OCI-M2 (cell line): ENCODE measurements around the gene NEXN.
"Not testable (repeated sequence)": the region's sequence is repeated elsewhere in the genome, so short reads cannot be mapped to it uniquely, and the experiment has no call there.

Source experiments
- DNase-seq: peaks from one replicate; lab custom pipeline; 2025; ENCODE audit not compliant: unreplicated experiment; lab: John Stamatoyannopoulos, UW

NEXN gene

DNA sequence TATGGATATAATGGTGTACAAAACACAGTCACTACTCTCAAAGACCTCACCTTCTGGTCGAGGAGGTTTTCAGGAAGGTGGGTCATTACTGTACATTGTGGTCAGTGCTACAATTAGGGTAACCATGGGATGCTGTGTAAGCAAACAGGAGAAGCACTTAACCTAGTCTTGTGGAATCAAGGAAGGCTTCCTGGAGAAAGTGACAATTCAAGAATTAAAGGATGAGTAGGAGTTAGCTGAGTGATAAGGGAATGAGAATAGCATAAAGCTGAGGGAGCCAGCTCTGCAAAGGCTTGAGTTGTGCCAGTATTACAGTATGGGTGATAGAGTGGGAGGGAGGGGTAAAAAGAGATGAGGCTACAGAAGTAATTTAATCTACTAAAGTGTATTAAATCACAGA lies 17.2 kb downstream of the NEXN start:
- DNase-seq: no peak

DNA sequence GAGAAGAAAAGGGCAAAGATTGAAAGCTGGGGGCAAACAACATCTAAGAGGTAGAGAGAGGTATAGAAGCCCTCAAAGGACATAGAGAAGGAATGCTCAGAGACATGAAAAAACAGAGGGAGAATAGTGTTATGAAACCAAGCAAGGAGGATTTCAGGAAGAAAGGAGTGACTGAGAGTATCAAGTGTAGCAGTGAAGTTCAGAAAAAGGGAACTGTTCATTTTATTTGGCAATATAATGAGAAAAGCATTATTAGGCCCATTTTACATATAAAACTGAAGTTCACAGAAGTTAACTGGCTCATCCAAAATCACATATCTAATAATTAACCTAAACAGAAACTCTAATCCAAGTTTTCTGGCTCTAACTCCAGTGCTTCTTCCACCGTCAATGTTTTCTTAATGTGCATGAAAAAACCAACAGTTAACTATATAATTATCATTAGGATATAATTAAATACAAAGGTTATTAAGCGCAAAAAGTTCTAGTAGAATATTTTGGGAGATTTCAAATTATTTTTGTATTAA lies 17.7 kb downstream of the NEXN start:
- no peak for DNase-seq

GRCh38 chr1:77906624-77907023 lies 18.2 kb downstream of the NEXN start:
- no peak for DNase-seq

DNA sequence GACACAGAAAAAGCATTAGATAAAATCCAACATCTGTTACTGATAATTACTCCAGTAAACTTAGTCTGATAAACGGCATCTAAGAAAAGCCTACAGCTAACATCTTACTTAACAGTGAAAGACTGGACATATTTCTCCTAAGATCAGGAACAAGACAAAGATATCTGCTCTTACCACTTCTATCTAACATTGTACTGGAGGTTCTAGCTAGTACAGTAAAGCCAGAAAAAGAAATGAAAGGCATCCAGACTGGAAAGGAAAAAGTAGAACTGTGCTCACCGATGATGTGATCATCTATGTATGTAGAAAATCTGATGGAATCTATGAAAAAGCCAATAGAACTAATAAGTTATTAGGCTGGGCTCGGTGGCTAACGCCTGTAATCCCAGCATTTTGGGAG lies 21.7 kb downstream of the NEXN start:
- DNase-seq: no peak

- DNase-seq: not testable (repeated sequence)
Observed at GRCh38 chr1:77918918-77919317, 30.5 kb downstream of the NEXN start.

GRCh38 chr1:77925518-77925917 lies 37.1 kb downstream of the NEXN start:
- no peak for DNase-seq

DNA sequence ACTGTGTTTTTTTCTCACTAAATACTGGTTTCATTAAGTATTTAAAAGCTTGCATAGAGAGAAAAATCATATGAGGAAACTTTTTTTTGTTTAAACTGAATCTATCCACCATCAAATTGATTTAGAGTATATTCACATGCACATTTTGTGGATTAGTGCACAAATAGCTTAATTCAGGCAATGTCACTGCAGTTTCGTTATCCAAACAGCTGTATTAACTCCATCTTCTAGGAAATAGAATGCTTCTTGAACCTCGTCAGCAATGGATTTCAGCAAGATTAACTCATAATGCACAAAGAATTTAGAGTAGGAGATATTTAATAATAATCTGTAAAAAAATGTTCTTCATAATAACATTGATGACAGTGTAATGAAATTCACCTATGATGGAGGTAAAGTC lies 37.5 kb downstream of the NEXN start:
- no peak for DNase-seq

GRCh38 chr1:77926561-77927357 lies 38.3 kb downstream of the NEXN start:
- DNase-seq: no peak

GRCh38 chr1:77927414-77927813 lies 39.0 kb downstream of the NEXN start:
- no peak for DNase-seq

- no peak for DNase-seq
Observed at GRCh38 chr1:77929806-77930205, 41.4 kb downstream of the NEXN start.

- DNase-seq: no peak
Observed at GRCh38 chr1:77938651-77939050, 50.2 kb downstream of the NEXN start.

DNA sequence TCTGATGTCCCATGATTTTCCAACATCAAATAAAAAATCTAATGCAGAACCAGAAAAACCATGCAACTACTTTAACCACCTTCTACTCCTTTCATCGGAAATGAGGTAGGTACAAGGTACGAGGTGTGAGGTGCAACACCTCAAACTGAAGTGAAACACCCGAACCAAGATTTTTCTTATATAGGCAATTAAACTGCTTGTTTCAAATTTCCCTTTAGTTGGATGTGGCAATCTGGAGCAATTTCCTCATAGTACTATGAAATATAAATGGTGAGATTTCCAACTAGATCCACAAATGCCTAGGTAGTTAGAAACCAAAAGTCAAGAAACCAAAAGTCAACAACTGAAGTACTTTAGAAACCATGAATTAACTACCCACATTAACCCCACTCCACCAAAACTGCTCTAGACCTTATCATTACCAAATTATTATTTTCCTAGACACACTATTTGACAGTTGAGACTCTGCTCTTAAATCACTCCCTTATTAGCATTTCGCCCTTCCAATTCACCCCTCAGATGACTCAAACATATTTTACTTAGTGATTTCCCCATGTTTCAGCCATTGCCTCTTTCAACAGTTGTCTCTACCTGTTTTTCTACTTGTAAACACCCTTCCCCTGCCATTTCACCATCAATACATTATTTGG lies 52.6 kb downstream of the NEXN start:
- no peak for DNase-seq

DNA sequence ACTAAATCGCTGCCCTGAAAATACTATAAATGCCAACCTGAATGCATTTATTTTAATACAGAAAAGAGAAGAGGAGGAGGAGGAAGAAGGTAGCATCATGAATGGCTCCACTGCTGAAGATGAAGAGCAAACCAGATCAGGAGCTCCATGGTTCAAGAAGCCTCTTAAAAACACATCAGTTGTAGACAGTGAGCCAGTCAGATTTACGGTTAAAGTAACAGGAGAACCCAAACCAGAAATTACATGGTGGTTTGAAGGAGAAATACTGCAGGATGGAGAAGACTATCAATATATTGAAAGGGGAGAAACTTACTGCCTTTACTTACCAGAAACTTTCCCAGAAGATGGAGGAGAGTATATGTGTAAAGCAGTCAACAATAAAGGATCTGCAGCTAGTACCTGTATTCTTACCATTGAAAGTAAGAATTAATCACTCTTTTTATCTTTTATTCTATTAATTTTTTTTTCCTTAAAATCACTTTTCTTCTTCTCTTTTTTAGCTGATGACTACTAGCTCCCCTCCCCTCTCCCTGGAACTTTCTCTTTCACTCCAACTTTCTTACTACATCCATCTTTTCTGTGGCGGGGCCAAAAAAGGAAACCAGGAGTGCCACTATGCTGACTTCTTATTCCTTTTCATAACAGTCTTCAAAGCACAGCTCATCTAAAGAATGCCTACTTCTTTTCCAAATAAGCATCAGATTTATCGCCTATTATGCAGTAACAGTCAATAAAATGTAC lies 54.1 kb downstream of the NEXN start:
- DNase-seq: no peak

DNA sequence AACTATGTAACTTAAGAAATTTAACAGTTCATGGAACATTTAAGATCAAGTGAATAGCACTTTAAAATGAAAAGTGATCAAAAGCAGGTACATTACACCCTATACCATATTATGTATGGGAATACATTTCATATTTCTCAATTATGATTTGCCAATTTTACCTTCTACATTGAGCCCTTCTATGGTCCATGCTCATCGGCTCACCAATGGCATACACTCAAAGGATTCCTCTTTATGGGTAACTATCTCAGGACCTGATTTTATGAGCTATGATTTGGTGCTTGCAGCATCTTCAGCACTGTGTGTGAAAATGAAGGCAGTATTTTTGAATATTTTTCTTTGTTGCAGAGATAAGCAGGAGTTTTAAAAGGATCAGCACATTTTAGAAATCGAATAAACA lies 56.9 kb downstream of the NEXN start:
- no peak for DNase-seq

DNA sequence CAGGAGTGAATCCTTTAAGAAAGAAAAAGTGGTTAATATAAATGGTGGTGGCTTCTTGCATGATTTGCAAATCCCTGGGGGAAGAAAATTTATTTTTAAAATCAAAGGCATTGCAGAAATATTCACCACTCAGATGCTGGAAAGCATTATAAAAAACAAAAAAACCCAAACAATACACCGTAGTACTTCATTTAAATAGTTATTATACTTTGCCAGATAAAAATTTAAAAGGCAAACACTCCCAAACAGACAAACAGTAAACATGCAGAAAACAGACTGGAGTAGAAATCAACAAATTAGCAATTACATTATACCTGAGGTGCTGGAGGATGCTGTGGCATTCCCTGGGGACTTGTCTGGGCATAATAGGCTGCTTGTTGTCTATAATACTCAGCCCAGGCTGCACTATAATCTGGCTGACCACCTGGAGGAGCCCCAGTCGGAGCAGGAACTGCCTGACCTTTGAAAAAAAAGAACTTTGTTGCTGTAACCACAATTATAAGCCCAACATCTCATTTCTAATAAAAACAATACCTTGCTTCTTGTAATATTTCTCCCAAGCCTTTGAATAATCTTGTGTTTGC lies 60.5 kb downstream of the NEXN start:
- DNase-seq: no peak

GRCh38 chr1:77950873-77951272 lies 62.4 kb downstream of the NEXN start:
- DNase-seq: no peak

DNA sequence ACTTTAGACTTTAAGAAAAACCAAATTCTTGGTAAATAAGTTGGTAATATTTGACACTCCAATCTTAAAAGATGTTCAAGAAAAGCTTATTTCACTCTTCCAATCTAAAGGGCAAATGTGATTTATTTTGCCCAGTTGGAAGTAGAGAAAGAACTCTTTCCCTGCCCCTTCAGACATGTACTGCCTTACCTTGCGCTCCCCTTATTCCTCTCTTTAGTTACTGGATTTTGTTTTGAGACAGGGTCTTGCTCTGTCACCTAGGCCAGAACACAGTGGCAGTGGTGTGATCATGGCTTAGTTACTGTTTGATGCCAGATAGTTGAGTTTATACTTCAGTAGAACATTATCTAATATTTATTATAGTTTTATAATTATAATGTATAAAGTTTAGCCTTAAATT lies 62.9 kb downstream of the NEXN start:
- no peak for DNase-seq

- DNase-seq: no peak
Observed at GRCh38 chr1:77953907-77954306, 65.5 kb downstream of the NEXN start.

DNA sequence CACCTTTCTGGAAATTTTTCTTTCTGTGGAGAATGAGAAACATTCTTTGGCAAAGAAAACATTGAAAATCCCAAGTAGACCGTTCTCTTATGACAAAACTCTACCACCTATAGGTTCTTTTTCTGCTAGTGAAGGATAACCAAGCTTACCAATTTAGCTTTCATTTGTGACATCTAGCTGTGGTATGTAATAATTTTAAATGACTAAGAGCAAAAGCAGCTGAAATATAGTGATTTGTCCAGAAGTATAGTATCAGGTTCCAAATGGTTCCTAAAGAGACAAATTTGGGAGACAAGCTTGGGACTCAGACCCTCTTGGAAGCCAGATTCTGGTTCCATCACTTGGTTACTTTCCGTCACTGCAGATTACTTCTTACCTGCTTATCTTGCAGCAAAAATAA lies 66.1 kb downstream of the NEXN start:
- no peak for DNase-seq

GRCh38 chr1:77955709-77956108 lies 67.3 kb downstream of the NEXN start:
- DNase-seq: no peak

DNA sequence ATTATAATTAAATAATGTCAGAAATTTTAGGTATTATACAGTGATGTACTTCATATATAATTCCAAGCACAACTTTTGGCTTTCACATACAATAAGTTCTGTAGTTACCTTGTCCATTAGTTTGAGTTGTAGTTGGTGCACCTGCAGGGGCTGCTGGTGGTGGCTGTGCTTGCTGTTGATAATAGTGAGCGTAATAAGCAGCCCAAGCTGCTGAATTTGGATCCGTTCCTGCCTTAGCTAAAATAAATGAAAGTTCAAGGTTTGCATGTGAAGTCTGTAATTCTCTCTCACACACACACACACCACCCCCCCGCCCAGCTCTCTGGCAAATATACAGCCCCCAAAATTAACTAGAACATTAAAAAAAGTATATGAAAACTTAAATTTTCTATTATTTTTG lies 68.0 kb downstream of the NEXN start:
- DNase-seq: no peak
